RKO (cell line): Measurements from ENCODE around the gene CCDC28B.
A peak's percentile ranks its signal among the peaks of the same experiment; 100 is the strongest.
"Not testable (repeated sequence)": the region's sequence is repeated elsewhere in the genome, so short reads cannot be mapped to it uniquely, and the experiment has no call there.

ENCODE experiments used
- DNase-seq: peaks from one replicate; pipeline ENCODE4 v3.0.0-alpha.2; 2016; ENCODE audit warnings: low spot score

Gene CCDC28B

DNA sequence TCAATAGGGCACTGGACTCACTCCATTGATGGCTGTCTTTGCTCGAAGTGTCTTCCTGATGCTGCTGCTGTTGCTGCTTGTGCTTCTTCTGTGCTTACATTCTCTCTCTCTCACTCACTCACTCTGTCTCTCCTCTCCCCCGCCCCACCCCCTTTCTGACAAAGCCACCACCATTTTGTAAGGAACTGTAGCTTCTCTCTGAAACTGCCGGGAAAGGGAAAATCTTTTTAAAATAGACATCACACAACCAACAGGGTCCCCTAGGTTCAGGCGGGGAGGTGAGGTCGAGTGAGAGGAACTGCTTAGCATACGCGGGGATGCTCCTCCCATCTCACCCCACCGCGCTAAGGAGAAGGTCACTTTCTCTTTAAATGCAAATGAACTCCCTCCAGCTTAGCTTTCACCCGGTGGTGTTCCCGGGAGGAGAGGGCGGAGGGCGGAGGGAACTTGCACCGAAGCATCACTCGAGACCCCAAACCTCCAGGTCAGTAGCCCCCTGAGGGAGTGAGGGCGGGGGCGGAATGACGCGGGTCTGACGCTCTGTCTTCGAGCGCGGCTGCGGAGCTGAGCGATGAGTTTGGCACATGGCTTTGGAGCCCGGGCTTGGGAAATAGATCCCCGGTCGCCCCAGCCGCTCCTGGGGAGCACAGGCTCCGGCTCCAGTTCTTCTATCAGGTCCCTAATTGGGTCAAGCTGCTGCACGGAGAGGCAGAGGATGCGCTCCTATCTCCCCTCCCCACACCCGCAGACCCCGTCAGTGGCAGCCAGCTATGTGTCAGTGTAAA lies at the start of gene CCDC28B:
Gene CCDC28B (plus strand): TSS at position 370 of the 785 bp plus-strand sequence. CDS start 1,341 bp downstream, outside the sequence.
- DNase-seq = peak; percentile 73

DNA sequence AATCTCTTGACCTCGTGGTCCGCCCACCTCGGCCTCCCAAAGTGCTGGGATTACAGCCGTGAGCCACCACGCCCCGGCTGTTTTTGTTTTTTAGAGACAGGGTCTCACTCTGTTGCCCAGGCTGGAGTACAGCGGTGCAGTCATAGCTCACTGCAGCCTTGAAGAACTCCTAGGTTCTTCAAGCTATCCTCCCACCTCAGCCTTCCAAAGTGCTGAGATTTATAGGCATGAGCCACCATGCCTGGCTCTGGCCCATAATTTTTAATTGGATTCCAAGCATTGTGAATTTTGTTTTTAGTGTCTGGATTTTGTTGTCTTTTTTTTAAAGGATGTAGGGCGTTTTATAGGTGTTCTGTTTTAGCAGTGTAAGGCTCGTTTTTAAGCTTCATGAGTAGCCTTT lies 49.5 kb upstream of the CCDC28B start:
- DNase-seq = no peak

- DNase-seq = peak; percentile 44
Measured at GRCh38 chr1:32151319-32151787, 49.0 kb upstream of the CCDC28B start.

GRCh38 chr1:32159189-32159588 lies 41.2 kb upstream of the CCDC28B start:
- no peak for DNase-seq

DNA sequence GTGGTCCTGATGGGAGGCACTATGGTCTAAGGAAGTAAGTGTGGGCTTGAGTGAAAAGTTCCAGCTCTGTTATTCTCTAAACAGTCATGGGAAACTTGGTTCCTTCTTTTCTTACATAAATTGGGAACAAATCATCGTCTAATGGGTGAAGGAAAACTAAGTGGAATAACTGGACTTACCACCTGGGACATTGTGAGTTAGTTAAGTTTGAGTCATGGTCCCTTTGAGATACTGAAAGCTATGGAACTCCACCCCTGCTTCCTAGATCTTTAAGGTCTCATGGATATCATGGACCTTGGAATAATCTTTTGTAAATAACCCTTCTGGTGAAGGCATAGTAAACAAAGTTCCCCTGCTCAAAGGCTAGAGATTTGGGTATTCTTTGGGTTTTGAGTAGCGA lies 37.0 kb upstream of the CCDC28B start:
- DNase-seq = no peak

DNA sequence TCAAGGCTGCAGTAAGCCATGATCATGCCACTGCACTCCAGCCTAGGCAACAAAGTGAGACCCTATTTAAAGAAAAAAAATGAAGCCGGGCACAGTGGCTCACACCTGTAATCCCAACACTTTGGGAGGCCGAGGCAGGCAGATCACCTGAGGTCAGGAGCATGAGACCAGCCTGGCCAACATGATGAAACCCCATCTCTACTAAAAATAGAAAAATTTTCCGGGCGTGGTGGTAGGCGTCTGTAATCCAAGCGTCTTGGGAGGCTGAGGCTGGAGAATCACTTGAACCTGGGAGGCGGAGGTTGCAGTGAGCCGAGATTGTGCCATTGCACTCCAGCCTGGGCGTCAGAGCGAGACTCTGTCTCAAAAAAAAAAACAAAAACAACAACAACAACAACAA lies 34.8 kb upstream of the CCDC28B start:
- not testable (repeated sequence) for DNase-seq

DNA sequence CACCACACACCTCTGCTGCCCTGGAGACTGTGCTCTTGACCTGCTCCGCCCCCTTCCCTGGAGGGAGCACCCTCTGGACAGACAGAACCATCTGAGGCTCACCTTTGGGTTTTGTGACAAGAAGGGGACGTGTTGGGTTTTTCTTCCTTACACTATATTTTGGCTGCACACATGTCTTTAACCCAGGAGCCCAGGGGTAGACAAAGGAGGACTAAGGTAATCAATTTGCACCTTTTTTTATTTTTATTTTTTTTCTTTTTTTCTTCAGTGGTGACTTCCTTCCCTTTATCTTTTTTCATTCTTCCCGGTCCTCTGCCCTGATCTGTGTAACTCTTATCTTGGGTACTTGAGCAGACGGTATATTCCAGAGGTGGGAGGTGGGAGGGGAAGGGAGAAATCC lies 29.4 kb upstream of the CCDC28B start:
- DNase-seq = no peak

DNA sequence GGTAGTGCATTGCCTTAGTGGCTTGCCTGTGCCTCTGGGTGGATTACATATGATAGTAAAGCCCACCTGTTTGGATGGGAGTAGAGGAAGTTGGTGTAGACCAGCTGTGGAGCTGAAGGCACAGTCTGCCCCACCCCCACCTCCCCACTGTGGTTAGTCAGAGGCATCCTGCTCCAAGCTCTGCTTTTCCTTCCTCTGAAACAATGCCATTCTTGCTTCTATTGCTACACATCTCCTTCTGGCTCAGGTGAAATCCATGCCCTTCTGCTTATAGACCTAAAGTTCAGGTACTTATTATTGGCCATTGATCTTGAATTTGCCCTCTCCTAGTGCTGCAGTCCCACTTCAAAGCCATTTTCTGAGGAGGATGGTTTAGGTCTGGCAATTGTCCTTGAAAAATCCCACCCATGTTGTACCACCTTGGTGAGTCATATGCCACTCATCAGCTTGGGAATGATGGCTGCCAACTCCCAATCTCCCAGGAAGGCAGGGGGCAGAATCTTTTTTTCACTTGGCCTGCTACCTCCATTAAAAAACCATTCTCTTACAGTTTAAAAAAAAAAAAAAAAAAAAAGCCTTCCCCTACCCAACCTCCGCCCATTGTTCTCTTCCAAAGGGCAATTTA lies 27.7 kb upstream of the CCDC28B start:
- DNase-seq = no peak

DNA sequence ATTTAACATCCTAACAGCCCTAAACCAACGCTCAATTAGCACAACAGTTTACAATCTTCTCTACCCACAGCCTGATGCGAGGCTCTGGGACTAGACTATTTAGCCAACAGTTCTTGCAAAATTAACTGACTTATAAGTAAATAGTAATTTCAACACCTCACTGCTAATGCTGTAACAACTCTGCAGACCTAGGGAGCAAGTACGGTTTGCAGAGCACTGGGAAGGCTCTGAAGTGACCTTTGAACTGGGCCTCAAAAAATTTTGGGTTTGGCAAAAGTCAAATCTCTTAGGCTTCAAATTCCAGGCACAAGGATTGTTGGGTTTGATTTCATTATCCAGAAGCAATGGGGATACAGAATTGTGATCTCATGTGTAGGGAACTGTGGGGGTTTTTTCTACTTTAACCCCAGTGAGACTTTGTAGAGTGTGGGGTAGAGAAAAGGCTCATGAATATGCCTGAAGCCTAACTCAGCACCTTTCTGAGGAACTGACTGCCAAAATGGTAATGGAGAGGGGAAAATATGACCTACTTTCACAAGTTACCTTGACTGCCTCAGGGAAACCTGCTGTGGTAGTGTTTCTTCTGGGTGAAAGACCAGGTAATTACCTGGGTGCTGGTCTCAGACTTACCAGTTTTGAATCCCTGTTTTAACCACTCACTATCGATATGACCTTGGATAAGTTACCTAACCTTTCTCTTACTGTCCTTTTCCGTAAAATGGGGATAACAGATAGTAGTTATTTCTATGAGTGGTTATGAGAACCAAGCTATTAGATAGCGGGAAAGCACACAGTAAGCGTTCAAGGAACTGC lies 21.8 kb upstream of the CCDC28B start:
- no peak for DNase-seq

DNA sequence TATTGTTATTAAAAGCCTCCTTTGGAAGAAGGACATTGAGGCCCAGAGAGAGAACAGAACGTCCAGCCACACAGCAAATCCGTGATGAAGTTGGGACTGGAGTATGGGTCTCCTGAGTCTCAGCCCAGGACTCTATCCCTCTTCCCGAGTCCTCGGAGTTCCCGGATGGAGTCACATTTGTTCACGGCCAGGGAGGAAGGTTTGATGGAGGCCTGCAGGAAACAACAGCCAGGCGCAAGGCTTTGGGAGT lies 21.3 kb upstream of the CCDC28B start:
- no peak for DNase-seq

- DNase-seq = peak; percentile 93
Measured at GRCh38 chr1:32179443-32180185, 20.8 kb upstream of the CCDC28B start, which contains the start of gene TXLNA. TSS of gene TXLNA (plus strand) at chr1:32179675. CDS start at chr1:32180346, 671 bp downstream.

GRCh38 chr1:32180186-32181060 lies 20.0 kb upstream of the CCDC28B start:
- peak; percentile 64 for DNase-seq

GRCh38 chr1:32181065-32181464 lies 19.3 kb upstream of the CCDC28B start:
- no peak for DNase-seq

GRCh38 chr1:32181563-32181962 lies 18.8 kb upstream of the CCDC28B start:
- no peak for DNase-seq

DNA sequence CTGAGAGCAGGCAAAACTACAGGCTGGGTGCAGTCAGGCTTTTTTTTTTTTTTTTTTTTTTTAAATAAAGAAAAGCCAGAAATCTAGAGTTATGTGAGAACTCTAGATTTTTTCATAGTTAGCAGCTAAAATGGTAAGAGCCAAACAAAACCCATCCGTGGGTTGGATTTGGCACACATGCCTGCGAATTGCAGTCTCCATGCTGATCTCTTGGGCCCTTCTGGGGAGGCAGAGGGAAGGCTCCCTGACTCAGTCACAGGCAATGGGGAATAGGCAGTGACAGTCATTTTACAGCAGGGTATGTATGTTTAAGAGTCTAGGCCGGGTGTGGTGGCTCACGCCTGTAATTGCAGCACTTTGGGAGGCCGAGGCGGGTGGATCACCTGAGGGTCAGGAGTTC lies 18.3 kb upstream of the CCDC28B start:
- peak; percentile 64 for DNase-seq

- DNase-seq = no peak
Measured at GRCh38 chr1:32184650-32185049, 15.7 kb upstream of the CCDC28B start.

DNA sequence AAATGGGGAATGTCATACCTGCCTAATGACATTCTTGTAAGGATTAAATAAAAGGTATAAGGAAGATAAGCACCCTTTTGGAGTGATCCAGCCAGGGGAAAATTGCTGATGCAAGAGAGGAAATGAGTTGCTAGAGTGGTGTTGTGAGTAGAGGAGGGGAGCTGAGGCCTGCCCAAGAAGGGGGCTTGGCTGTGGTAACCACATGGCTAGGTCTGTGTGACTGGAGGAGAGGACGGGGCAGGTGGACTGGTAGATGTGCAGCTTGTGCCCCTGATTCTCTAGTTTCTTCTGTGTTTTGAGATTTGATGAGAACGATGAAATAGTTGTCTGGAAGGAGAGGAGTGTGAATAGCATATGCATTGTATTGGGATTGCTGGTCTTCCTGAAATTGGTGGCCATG lies 14.3 kb upstream of the CCDC28B start:
- DNase-seq = no peak

DNA sequence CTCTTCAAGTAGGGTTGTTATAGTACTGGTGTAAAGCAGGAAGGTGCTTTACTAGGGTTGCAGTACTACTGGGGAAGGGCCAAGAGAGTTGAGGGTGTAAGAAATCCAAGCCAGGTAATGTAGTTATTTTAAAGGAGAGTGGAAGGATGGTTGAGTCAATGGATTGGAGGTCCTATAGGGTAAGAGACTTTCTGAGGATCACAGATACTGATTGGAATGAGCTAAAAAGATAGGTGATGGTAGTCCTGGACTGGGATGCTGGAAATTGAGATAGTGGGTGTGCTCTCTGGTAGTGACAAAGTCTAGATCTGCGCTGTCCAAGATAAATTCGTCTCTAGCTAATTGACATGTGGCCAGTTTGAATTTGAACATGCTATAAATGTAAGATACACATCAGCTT lies 13.9 kb upstream of the CCDC28B start:
- no peak for DNase-seq

- no peak for DNase-seq
Measured at GRCh38 chr1:32187850-32188249, 12.5 kb upstream of the CCDC28B start.

DNA sequence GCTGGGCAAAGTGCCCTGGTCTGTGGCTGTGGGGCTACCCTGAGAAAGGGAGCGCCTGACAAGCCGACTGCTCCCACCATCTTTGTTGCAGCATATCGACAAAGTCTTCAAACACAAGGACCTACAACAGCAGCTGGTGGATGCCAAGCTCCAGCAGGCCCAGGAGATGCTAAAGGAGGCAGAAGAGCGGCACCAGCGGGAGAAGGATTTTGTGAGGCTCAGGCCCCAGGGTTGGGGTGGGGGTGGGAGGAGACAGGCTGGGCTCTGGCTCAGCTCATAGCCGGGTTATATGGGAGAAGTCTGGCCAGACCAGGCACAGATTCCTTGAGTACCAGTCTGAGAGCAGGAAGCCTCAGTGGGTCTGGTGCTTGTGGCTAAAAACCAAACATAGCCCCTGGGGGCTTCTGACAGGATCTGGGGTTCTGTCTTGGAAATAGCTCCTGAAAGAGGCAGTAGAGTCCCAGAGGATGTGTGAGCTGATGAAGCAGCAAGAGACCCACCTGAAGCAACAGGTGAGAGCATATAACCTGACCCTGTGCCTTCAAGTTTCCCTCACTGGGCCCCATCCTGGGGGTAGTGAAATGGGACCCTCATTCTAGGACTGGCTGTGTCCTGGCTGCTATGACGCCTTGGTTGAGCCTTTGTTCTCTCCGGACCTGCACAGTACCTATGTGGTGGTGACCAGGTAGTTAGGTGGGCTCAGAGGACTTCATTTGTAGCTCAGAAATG lies 8.0 kb upstream of the CCDC28B start:
- DNase-seq = no peak
